ENCODE results near the gene ERFL. TPM values are rescaled to one million over a fixed set of nuclear protein-coding genes. Genes with fewer than 3 reads are reported as not detected.

Gene ERFL
- total RNA-seq, 1 donor from 2014 or later = not detected

DNA sequence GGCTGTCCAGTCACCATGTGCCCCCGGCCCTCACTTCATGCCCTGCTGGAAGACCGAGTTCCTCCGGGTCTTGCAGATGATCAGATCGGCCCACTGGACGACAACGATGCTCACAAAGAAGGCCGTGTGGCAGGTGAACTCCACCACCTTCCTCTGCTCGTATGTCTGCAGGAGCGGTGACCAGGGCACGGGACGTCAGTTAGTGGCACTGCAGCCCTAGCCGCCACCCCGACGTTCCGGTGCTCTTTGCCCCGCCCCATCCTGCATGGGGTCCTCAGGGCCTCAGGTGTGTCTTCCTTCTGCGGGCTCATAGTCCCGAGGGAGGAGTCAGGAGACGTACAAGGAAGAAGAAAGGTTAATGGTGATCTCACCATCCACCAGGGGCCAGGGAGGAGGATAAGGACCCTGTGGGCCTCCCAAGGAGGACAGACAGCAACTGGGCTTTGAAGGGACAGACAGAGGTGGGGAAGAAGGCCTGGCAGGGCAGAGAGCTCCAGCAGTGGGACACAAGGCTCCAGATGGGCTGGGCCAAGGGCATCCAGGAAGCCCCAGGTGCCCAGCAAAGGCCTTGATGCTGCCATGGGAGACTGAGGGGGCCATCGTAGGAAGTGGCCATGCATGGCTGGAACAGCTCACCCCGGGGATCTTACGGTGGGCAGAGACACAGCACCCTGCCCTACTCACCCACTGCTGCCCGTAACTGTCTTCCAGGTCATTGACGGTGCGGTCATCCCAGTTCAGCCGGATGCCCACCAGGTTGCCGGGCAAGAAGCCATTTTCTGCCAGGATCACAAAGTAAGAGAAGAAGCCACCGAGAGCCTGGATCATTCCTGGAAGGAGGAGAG is 40.7 kb upstream of the ERFL start:
- Histone ChIP-seq H3K9me3 (replicated peaks) (no peaks in the 10 kb centered on the region), H3K27me3 (ENCODE audit: low read depth) (peaks cover 19% of the 10 kb centered on the region), H3K4me1 (no peaks in the 10 kb centered on the region), H3K36me3 (peaks cover 60% of the 10 kb centered on the region), H3K4me3 (no peak overlapping the region), H3K27ac (replicated peaks) (no peak overlapping the region)
- TF ChIP-seq, protein P1, sequence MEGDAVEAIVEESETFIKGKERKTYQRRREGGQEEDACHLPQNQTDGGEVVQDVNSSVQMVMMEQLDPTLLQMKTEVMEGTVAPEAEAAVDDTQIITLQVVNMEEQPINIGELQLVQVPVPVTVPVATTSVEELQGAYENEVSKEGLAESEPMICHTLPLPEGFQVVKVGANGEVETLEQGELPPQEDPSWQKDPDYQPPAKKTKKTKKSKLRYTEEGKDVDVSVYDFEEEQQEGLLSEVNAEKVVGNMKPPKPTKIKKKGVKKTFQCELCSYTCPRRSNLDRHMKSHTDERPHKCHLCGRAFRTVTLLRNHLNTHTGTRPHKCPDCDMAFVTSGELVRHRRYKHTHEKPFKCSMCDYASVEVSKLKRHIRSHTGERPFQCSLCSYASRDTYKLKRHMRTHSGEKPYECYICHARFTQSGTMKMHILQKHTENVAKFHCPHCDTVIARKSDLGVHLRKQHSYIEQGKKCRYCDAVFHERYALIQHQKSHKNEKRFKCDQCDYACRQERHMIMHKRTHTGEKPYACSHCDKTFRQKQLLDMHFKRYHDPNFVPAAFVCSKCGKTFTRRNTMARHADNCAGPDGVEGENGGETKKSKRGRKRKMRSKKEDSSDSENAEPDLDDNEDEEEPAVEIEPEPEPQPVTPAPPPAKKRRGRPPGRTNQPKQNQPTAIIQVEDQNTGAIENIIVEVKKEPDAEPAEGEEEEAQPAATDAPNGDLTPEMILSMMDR (IDR thresholded peaks at IDR 0.05; ENCODE audit: borderline replicate concordance) = no peak
- no peak for DNase-seq
- intact Hi-C loops (cut with micrococcal nuclease) = no loop called here

DNA sequence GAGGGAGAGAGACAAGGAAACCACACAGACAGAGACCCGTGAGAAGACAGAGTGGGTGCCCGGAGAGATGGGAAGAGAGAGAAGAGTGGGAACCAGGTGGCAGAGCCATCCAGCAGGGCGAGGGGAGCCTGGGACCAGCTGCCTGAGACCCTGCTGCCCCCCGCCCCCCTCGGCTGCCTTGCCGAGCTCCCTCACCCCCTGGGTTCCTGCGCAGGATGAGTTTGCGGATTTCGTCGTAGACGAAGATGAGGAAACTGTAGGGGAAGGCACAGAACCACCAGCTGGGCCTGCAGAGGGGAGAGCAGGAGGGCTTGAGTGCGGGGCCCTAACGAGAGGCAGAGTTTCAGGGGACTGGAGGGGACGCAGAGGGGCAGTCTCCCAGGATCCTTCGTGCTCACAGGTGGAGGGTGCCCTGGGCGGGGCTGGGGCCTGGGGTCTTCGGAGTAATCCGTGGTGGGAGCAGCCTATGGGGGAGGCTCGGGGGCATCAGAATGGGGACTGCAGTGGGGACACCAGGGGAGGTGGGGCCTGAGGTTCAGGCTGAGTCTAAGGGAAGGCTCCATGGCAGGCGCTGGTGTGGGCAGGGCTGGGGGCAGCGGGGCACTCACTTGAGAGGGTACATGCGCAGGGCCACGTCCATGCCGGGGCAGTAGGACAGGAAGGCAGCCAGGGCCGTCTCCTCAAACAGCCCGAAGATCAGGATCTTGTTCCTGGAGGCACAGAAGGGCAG is 39.0 kb upstream of the ERFL start:
- Histone ChIP-seq H3K36me3 (peaks cover 50% of the 10 kb centered on the region), H3K27ac (replicated peaks) (no peak overlapping the region), H3K4me1 (no peaks in the 10 kb centered on the region), H3K4me3 (no peak overlapping the region), H3K9me3 (replicated peaks) (no peaks in the 10 kb centered on the region), H3K27me3 (ENCODE audit: low read depth) (peaks cover 19% of the 10 kb centered on the region)
- DNase-seq = no peak
- TF ChIP-seq, protein P1 (IDR thresholded peaks at IDR 0.05; ENCODE audit: borderline replicate concordance) = no peak
- intact Hi-C loops (cut with micrococcal nuclease) = no loop called here

DNA sequence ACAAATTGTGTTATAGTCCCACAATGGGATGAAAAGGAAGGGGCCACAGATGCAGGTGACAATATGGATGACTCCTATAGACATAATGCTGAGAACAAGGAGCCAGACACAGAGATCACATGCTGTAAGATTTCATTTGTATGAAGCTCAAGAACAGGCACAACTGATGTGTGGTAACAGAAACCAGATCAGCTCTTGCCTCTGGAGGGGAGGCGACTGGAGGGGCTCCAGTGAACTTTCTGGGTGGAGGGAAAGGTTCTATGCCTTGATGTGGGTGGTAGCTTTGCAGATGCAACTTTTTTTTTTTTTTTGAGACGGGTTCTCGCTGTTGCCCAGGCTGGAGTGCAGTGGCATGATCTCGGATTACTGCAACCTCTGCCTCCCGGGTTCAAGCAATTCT is 36.9 kb upstream of the ERFL start:
- Histone ChIP-seq H3K9me3 (replicated peaks) (no peaks in the 10 kb centered on the region), H3K27me3 (ENCODE audit: low read depth) (peaks cover 19% of the 10 kb centered on the region), H3K4me1 (no peaks in the 10 kb centered on the region), H3K36me3 (peaks cover 30% of the 10 kb centered on the region), H3K4me3 (no peak overlapping the region), H3K27ac (replicated peaks) (no peak overlapping the region)
- TF ChIP-seq, protein P1 (IDR thresholded peaks at IDR 0.05; ENCODE audit: borderline replicate concordance) = no peak
- intact Hi-C loops (cut with micrococcal nuclease) = no loop called here
- no peak for DNase-seq

DNA sequence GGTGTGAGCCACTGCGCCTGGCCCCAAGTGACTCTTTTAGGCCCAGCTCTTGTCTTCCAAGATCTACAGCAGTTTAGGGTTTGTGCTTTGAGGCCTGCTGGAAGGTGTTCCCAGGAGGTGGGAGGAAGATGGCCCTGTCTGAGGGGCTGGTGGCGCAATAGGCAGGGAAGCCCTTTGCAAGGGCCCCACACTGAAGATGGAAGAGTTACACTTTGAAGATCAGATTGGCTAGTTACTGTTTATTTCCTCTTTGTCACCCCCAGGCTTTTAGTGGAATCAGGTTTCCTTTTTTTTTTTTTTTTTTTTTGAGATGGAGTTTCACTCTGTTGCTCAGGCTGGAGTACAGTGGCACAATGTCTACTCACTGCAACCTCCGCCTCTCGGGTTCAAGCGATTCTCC is 32.7 kb upstream of the ERFL start:
- H3K27me3 ChIP-seq (ENCODE audit: low read depth) = no peaks in the 10 kb centered on the region
- H3K9me3 ChIP-seq (replicated peaks) = no peaks in the 10 kb centered on the region
- no peak overlapping the region for H3K27ac ChIP-seq (replicated peaks)
- TF ChIP-seq, protein P1 (IDR thresholded peaks at IDR 0.05; ENCODE audit: borderline replicate concordance) = no peak
- H3K4me3 ChIP-seq = no peak overlapping the region
- H3K36me3 ChIP-seq = peaks cover 6% of the 10 kb centered on the region
- no peak for DNase-seq
- intact Hi-C loops (cut with micrococcal nuclease) = no loop called here
- H3K4me1 ChIP-seq = peaks cover 36% of the 10 kb centered on the region

DNA sequence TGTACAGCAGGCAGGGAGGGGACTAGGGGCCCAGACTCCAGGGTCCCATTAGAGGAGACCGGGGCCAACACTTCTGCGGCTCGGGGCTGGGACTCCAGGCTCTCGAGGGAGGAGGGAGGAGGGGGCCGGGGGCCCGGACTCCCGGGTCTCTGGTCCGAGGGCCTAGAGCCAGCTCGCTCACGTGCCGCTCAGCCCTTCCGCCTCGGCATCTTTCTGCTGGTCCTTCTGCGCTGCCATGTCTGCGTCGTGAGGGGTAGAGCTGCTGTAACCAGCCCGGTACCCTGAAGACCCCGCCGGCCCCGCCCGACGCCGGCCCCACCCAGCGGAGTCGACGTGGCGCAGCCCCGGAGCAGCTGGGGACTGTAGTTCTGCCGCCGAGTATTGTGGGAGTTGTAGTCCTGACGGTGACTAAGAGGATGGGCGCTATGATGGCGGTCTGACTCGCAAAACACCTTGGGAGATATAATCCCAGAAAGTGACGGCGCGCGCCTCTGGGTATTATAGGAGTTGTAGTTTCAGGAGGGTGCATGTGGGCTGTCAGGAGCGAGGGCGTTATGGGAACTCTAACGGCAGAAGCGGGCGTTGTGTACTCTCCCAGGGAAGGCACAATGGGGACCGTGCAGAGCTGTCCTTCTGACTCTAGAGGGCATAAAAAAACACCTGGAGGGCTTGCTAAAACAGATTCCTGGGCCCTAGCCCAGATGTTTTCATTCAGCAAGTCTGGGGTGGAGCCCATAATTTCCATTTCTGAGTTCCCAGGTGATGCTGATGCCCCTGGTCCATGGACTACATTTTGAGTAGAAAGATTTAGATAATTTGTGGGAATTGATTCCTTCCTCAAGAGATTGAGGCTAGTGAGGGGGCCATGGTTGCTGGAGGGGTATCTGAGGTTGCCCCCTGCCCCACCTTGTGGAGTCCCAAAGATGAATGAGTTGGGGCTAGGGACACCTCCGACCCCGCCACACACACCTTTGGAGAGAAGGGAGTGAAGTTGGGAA is 31.1 kb upstream of the ERFL start, which contains the start of gene RABAC1:
Gene RABAC1, minus strand, starts transcription at position 266 of the 998 bp plus-strand sequence. Its CDS starts 29 bp downstream, at position 237.
- peaks cover 6% of the 10 kb centered on the region for H3K36me3 ChIP-seq
- intact Hi-C loops (cut with micrococcal nuclease) = no loop called here
- peak; percentile 89 for DNase-seq
- H3K9me3 ChIP-seq (replicated peaks) = no peaks in the 10 kb centered on the region
- peaks cover 40% of the 10 kb centered on the region for H3K4me1 ChIP-seq
- peak within 1 kb of the TSS; percentile 92 for H3K27ac ChIP-seq (replicated peaks)
- H3K27me3 ChIP-seq (ENCODE audit: low read depth) = no peaks in the 10 kb centered on the region
- peak within 1 kb of the TSS; percentile 94 for H3K4me3 ChIP-seq
- TF ChIP-seq, protein P1 (IDR thresholded peaks at IDR 0.05; ENCODE audit: borderline replicate concordance) = peak; percentile 24
